Erythroblast (primary cell): ENCODE measurements around the gene ADAP1.

Experiments
- GATA1 ChIP-seq: IDR thresholded peaks from 2 replicates; pipeline ENCODE4 v1.6.1; 2011; ENCODE audit warnings: low read depth, mild to moderate bottlenecking, control low read depth, low read length, moderate library complexity
- POLR2A ChIP-seq: IDR thresholded peaks from 2 replicates; pipeline ENCODE4 v1.6.1; 2011; ENCODE audit warnings: mild to moderate bottlenecking, low read length

DNA sequence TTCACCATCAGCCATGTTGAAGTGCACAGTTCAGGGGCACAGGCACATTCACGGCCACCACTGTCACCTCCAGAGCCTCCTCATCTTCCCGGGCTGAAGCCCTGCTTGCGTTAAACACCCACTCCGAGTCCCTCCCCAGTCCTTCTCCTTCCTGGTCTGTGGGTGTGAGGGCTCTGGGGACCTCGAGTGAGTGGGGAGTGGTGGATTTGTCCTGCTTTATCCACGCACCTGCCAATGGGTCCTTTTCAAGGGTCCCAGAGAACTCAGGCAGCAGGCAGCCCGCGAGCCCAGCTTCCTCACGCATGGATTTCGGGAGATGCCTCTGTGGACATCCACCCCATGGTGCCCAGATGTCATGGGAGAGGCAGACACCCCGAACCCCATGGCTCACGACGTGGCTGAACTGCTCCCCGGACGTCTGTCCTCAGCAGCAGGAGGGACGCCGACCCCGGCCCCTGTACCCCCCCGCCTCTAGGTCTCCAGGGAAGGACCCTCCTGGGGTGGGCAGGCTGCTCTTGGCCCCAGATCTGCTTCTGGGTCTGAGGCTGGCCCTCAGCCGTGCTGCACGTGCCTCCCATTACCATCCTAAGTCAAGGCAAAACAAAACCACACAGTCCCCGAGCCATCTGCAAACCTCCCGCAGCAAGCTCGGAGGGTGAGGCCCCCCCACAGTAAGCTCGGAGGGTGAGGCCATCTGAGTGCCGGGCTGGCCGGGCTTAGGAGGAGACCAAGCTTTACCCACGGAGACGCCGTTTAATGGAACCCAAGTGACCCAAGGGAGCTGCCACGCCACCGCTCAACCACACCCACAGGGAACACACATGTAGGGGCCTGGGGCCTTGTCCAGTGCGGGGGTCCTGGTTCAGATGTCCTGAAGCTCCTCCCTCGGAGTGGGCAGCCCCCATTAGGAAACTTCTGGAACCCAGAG, 37.5 kb upstream of the ADAP1 start:
- TF ChIP-seq POLR2A (no peak), GATA1 (no peak)
